Stimulated activated CD4-positive, alpha-beta T cell treated with anti-CD3 and anti-CD28 coated beads, Interleukin-12 subunit alpha, Interleukin-12 subunit beta, amount 100 ng/mL, for 48 hours (primary cell): ENCODE results near the gene CDNF.
A peak's percentile ranks its signal among the peaks of the same experiment; 100 is the strongest.
"Not testable (repeated sequence)": the region's sequence is repeated elsewhere in the genome, so short reads cannot be mapped to it uniquely, and the experiment has no call there.

Experiments
- DNase-seq, 3 donors: peaks; one replicate each; pipeline ENCODE4 v3.0.0-alpha.2; 2020; ENCODE audit warnings: low read depth in 2 of 3, low spot score in 1 of 3

The CDNF gene

GRCh38 chr10:14837757-14838581 lies at the start of gene CDNF, which contains the start of the genes HSPA14 and MSANTD7:
Gene CDNF (minus strand): TSS chr10:14838037. CDS start chr10:14837946, 91 bp downstream.
Gene HSPA14 (plus strand): TSS chr10:14838306. CDS start chr10:14838403, 97 bp downstream.
Gene MSANTD7 (plus strand): TSS chr10:14838306. CDS start chr10:14842285, 3,979 bp downstream.
- DNase-seq, result peak; percentile 97 to 99 (median 98)

- DNase-seq, result no peak
Measured at GRCh38 chr10:14884082-14884481, 46.2 kb upstream of the CDNF start.

GRCh38 chr10:14880229-14880628 lies 42.4 kb upstream of the CDNF start:
- no peak for DNase-seq

- no peak for DNase-seq
Measured at GRCh38 chr10:14879928-14880193, 42.0 kb upstream of the CDNF start.

- peak in 1 of 3 donors; percentile 32 for DNase-seq
Measured at GRCh38 chr10:14879124-14879927, 41.5 kb upstream of the CDNF start.

- DNase-seq, result peak; percentile 86 to 93 (median 91)
Measured at GRCh38 chr10:14878266-14879123, 40.7 kb upstream of the CDNF start, which contains the start of gene SUV39H2. Gene SUV39H2 (plus strand): TSS chr10:14878866. CDS start chr10:14878889, 23 bp downstream.

- no peak for DNase-seq
Measured at GRCh38 chr10:14876764-14877163, 38.9 kb upstream of the CDNF start.

GRCh38 chr10:14875941-14876340 lies 38.1 kb upstream of the CDNF start:
- DNase-seq, result no peak

- no peak for DNase-seq
Measured at GRCh38 chr10:14873090-14873760, 35.4 kb upstream of the CDNF start.

- DNase-seq, result not testable (repeated sequence)
Measured at GRCh38 chr10:14864871-14865270, 27.0 kb upstream of the CDNF start.

- not testable (repeated sequence) for DNase-seq
Measured at GRCh38 chr10:14864466-14864865, 26.6 kb upstream of the CDNF start.

- DNase-seq, result no peak
Measured at GRCh38 chr10:14860791-14861190, 23.0 kb upstream of the CDNF start.

GRCh38 chr10:14859775-14860174 lies 21.9 kb upstream of the CDNF start:
- no peak for DNase-seq

GRCh38 chr10:14859043-14859442 lies 21.2 kb upstream of the CDNF start:
- DNase-seq, result no peak

- no peak for DNase-seq
Measured at GRCh38 chr10:14858338-14858960, 20.6 kb upstream of the CDNF start.

GRCh38 chr10:14855453-14855852 lies 17.6 kb upstream of the CDNF start:
- no peak for DNase-seq

- no peak for DNase-seq
Measured at GRCh38 chr10:14852236-14852635, 14.4 kb upstream of the CDNF start.

GRCh38 chr10:14844948-14845347 lies 7.1 kb upstream of the CDNF start:
- no peak for DNase-seq

- no peak for DNase-seq
Measured at GRCh38 chr10:14843327-14843988, 5.6 kb upstream of the CDNF start.

- no peak for DNase-seq
Measured at GRCh38 chr10:14840178-14840577, 2.3 kb upstream of the CDNF start.
